Mononuclear cell (primary cell): Measurements from ENCODE around the gene PNMA8B. TPM values are rescaled to one million over a fixed set of nuclear protein-coding genes. Genes with fewer than 3 reads are reported as not detected.

Source experiments
- H3K27me3 ChIP-seq: 2 replicates; pipeline ENCODE4 v1.6.0; 2011; ENCODE audit warnings: low read length, control low read depth; ENCODE audit not compliant: insufficient read depth
- H3K4me1 ChIP-seq: 2 replicates; pipeline ENCODE4 v1.5.1; 2011; ENCODE audit warnings: mild to moderate bottlenecking, low read length, control low read depth; ENCODE audit not compliant: insufficient read depth
- H3K4me3 ChIP-seq: 2 replicates; pipeline ENCODE4 v1.5.1; 2011; ENCODE audit warnings: mild to moderate bottlenecking, low read length, moderate library complexity
- H3K9me3 ChIP-seq: 2 replicates; pipeline ENCODE4 v1.5.1; 2011; ENCODE audit warnings: low read depth, mild to moderate bottlenecking, control low read depth, low read length
- total RNA-seq: library from RNA; depleted of rRNA; stranded (reverse); fragments of >200 nt; gene quantifications from one replicate; pipeline ENCODE4 v1.2.3, GENCODE V29; 2012

PNMA8B gene
- total RNA-seq, 1 donor, result under 0.01 TPM

DNA sequence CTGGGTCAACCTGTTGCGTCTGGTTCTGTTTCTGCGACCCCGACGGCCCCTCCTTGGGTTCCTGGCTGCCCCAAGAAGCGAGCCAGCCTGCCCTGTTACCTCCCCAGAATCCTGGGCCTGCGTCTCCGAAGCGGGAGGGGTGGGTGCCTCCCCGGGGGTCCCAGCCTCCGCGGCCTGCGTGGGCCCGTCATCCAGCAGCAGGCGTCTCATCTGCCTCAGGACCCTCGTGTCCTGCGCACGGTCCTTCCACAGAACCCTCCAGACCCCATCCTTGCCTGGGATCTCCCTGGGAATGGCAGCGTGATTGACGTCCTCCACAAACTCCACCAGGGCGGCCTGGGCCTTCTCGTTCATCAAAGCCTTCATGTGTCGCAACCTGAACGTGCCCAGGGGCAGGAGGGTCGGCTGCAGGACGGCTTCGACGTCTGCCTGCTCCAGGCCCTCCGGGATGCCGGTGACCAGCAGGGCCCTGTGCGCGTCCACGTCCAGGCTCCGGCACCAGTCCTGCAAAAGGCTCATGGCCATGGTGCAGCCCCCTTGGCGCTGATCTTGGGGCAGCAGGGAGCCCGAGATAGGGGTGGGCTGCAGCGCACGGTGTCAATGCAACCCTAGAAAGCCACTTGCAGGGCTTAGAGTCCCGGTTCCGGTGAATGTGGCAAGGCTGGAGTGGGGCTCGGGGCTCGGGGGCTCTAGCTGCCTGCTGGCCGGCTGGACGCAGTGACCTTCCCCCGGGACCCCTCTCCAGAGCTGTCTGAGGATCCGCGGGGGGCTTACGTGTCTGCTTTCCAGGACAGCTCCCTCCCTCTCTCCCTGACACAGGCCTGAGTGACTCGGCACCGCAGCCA lies 504 bp downstream of the PNMA8B start:
- Histone ChIP-seq H3K9me3 (no peaks in the 10 kb centered on the region), H3K27me3 (peaks cover 45% of the 10 kb centered on the region), H3K4me1 (peaks cover 21% of the 10 kb centered on the region), H3K4me3 (no peak overlapping the region)

- Histone ChIP-seq H3K4me3 (peak overlapping the region; percentile 23), H3K4me1 (peaks cover 29% of the 10 kb centered on the region), H3K27me3 (peaks cover 53% of the 10 kb centered on the region), H3K9me3 (no peaks in the 10 kb centered on the region)
These were observed 1.3 kb downstream of the PNMA8B start for GRCh38 chr19:46494146-46494940.

DNA sequence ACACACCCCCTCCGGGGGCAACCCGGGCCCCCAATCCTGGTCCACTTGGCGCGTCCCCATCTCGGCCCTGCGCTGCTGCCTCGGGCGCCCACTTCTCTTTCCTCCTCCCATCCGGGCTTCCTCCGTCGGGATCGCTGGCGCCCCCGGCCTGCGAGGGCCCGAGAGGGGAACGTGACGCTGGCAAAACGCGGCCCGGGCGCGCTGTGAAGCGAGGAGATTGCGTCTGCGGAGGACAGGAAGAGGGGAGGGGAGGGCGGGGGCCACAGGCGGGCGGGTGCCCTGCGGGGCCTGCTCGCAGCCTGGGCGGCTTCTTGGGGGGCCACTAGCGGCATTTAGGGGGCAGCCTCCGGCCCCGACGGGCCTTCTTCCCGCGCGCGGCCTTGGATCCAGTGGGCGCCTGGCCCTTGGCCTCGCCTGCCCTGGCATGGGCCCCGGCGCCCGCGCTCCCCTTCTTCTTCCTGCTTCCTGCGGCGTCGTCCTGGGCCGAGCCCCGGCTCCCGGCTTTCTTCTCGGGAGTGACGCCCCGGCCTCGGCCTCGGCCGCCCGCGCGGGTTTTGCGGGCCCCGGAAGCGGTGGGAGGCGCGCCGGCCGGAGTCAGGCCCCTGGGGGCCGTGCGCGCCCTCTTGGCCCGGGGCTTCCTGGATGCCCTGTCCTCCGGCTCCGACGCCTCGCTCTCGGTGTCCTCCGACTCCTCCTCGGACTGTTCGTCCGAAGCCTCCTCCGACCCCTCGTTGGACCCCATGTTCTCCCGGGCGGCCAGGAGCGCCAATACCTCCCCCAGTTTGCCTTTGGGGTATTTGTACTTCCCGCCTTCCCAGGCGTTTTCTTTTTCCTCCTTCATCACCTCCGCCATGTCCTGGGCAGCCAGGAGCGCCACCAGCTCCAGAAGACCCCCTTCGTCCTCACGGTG lies 2.2 kb downstream of the PNMA8B start:
- no peaks in the 10 kb centered on the region for H3K9me3 ChIP-seq
- H3K4me3 ChIP-seq, result peak overlapping the region; percentile 23
- peaks cover 32% of the 10 kb centered on the region for H3K4me1 ChIP-seq
- H3K27me3 ChIP-seq, result peaks cover 62% of the 10 kb centered on the region

DNA sequence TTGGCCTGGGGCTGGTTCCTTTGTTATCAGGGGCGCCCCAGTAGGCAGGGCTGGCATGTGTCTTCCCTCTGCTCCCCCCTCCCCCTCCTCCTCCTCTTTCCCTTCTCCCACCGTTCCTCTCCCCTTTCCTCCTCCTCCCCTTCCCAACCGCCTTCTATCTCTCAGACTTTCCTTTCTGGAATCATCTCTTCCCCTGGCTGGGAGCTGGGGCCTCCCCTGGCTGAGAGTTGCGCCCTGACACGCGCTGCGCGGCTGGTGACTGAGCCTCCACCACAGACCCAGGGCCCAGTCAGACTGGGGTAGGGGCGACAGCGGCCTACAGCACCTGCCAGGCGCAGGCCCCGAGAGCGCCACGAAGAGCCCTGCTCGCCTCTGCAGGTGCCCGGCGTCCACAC lies 2.8 kb downstream of the PNMA8B start:
- Histone ChIP-seq H3K27me3 (peaks cover 65% of the 10 kb centered on the region), H3K4me1 (peaks cover 34% of the 10 kb centered on the region), H3K4me3 (no peak overlapping the region)

DNA sequence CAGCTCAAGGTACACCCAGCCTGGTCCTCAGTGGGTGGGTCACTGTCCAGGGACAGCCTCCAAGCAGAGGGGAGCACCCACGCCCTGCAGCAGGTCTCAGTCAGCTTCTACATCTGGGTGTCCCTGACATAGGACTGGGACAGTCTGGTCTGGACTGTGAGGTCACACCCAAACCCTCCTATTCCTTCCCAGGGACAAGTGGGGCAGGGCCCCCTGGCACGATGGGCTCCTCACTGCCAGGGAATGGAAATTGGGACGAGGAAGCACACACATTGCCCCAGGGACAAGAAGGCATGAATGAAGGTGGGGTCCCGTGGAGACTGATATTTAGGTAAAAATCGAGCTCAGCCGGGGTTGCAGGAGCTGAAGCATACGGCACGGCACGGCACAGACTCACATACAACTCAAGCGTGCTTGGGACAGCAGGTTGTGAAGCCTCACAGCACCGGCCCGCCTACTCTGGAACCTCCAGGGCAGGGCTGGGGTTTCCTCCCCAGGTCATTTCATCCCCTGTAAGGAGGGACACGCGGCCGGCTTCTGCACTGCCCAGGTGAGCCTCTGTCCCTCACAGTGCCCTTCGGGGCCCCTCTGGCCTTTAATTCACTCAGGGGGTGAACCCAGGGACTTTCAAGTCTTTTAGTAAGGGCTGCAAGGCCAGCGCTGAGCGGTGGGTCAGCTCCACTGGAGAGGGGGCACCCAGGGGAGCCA lies 3.5 kb downstream of the PNMA8B start:
- Histone ChIP-seq H3K27me3 (peaks cover 67% of the 10 kb centered on the region), H3K4me3 (no peak overlapping the region), H3K9me3 (no peaks in the 10 kb centered on the region), H3K4me1 (peaks cover 40% of the 10 kb centered on the region)

More for the DNA sequence above, 2.8 kb downstream of the PNMA8B start:
- no peaks in the 10 kb centered on the region for H3K9me3 ChIP-seq

GRCh38 chr19:46490774-46491173 lies 4.9 kb downstream of the PNMA8B start:
- no peaks in the 10 kb centered on the region for H3K9me3 ChIP-seq
- H3K4me3 ChIP-seq, result no peak overlapping the region
- H3K27me3 ChIP-seq, result peaks cover 72% of the 10 kb centered on the region
- H3K4me1 ChIP-seq, result peaks cover 37% of the 10 kb centered on the region

DNA sequence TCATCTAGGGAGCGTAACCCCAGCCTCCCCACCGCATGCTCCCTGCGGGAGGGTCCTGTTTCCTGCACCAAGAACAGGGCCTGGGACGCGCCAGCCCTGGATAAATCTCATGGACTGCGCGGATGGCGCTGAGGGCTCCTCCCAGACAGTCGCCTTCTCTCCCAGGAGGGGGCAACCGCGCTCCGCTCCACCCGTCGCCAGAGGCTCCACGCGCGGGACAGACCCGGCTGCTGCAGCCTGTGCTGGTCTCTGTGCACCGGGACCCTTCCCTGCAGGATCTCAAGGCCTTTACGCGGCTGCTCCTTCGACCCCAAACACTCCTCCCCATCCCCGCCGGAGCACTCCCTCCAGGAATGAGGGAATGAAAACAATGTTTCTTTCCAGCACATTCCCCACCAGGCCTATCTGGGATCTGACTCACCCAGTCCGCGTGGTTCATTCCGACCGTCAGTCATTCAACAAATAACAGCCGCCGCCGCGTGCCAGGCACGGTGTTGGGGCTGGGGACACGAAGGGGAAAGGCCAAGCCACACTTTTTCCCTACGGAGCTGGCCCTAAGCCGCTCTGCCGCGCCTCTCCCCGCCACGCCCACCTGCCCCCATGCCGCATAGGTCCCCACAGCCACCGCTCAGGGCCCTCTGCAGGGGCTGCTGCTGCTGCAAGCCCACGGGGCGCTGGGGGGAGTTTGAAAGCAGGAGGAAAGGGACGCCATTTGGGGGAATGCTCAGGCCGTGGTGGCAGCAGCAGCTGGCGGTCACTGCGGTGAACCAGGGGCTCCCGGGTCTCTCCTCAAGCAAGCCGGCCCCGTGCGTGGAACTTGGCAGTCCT lies 6.0 kb downstream of the PNMA8B start:
- Histone ChIP-seq H3K4me1 (peaks cover 29% of the 10 kb centered on the region), H3K9me3 (no peaks in the 10 kb centered on the region), H3K27me3 (peaks cover 62% of the 10 kb centered on the region), H3K4me3 (peak overlapping the region; percentile 9)

GRCh38 chr19:46488551-46488950 lies 7.1 kb downstream of the PNMA8B start:
- Histone ChIP-seq H3K27me3 (peaks cover 53% of the 10 kb centered on the region), H3K9me3 (no peaks in the 10 kb centered on the region), H3K4me1 (peaks cover 29% of the 10 kb centered on the region), H3K4me3 (no peak overlapping the region)

DNA sequence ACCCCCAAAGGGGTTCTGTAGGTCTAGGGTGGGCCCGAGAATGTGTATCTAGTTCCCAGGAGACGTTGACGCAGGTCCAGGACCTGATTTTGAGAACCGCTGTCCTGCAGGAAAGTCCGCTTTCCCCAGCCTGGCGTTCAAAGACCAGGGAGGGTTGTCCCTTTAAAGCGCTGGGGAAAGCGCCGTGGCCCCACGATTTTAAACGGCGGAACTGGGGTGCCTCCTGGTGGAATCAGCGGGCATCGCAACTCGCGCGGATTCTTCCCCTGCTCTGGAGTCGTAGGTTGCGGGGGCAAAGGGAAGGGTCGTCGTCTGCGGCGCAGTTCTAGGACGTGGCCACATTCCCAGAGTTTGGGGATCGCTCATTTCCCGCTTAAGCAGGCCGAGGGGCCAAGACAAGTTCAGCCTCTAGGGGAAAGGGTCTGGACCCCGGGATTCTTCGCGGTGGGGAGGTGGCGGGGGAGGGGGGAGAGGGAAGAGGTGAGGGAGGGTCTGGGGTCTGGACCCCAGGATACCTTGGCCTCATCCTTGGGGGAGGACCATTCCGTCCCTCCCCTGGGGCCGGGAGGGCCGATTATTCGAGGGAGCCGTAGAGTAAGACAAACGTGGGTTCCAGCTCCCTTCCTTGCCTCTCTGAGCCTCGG lies 7.7 kb downstream of the PNMA8B start:
- peaks cover 53% of the 10 kb centered on the region for H3K27me3 ChIP-seq
- H3K9me3 ChIP-seq, result no peaks in the 10 kb centered on the region
- H3K4me1 ChIP-seq, result peaks cover 26% of the 10 kb centered on the region
- H3K4me3 ChIP-seq, result no peak overlapping the region

DNA sequence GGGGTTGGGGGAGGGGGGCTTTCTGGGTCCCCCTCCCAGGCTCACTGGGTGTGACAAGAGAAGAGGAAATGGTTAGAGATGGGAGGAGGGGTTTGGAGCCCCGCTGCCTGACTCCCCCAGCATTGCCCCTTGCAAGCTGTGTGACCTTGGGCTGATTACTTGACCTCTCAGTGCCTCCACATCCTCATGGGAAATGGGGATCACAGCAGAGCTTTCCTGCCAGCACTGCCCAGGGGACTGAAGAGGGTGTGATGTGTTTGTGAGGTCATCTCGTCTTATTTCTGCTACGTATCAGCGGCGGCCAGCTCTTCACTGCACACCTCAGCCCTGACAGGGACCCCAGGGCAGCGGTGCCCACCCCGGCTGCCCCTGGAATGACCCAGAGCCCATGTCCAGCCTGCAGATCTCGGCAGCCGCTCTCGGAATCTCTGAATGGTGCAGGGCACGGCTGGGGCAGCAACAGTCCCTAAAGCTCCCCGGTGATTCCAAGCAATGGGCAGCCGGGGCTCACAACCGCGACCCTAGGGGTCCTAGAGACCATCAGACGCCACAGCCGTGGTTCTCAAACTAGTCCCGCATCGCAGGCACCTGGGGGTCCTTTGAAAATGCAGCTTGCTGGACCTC lies 8.4 kb downstream of the PNMA8B start:
- Histone ChIP-seq H3K9me3 (no peaks in the 10 kb centered on the region), H3K4me1 (peaks cover 21% of the 10 kb centered on the region), H3K27me3 (peaks cover 49% of the 10 kb centered on the region), H3K4me3 (no peak overlapping the region)

DNA sequence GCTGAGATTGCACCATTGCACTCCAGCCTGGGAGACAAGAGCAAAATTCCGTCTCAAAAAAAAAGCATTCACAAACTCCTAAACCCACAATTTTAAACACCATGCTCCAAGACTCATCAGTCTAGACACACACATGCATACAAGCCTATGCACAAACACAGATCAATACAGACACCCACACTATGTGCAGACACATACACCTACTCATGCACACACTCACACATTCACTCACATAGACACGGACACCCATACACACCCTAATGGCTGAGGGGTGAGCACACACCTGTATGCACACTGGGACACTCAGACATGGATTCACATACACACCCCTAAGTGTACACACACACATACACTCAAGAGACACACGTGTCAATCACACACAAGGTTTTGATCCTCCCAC lies 9.3 kb downstream of the PNMA8B start:
- peaks cover 39% of the 10 kb centered on the region for H3K27me3 ChIP-seq
- peaks cover 21% of the 10 kb centered on the region for H3K4me1 ChIP-seq
- H3K9me3 ChIP-seq, result no peaks in the 10 kb centered on the region
- no peak overlapping the region for H3K4me3 ChIP-seq

DNA sequence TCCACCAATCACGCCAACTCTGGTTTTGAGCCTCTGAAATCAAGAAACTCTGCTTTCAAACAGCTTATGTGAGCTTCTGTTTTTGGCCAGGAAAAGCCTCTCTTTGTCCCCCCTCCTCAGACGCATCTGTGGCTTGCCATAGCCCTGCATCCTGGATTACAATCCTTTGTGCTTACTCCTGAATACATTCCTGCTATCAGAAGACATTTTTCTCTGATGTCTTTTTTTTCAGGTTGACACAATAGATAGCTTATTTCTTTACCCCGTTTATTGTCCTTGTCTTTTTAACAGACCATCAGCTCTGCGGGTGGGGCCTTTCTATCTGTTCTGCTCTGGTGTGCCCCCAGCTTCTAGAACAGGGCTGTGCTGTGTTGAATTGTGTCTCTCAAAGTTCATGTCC lies 11.0 kb downstream of the PNMA8B start:
- Histone ChIP-seq H3K4me3 (no peak overlapping the region), H3K4me1 (peaks cover 14% of the 10 kb centered on the region), H3K9me3 (no peaks in the 10 kb centered on the region), H3K27me3 (peaks cover 25% of the 10 kb centered on the region)

- H3K9me3 ChIP-seq, result no peaks in the 10 kb centered on the region
- H3K4me3 ChIP-seq, result no peak overlapping the region
- peaks cover 10% of the 10 kb centered on the region for H3K27me3 ChIP-seq
- peaks cover 4% of the 10 kb centered on the region for H3K4me1 ChIP-seq
These were observed 13.0 kb downstream of the PNMA8B start for GRCh38 chr19:46482631-46483030.
